HepG2 (cell line): ENCODE results near the gene GIMAP8. TPM values are rescaled to one million over a fixed set of nuclear protein-coding genes. Genes with fewer than 3 reads are reported as not detected.
A peak's percentile ranks its signal among the peaks of the same experiment; 100 is the strongest.

Source experiments
- AGO2 ChIP-seq: fragments of 200-400 bp; formaldehyde crosslinking; optimal IDR thresholded peaks from 2 replicates; pipeline ENCODE3; 2017; ENCODE audit warnings: mild to moderate bottlenecking, low read depth, low read length, moderate library complexity
- ATF1 ChIP-seq: IDR thresholded peaks from 2 replicates; pipeline ENCODE4 v1.6.1; 2016; ENCODE audit warnings: mild to moderate bottlenecking, control low read depth
- GATAD1 ChIP-seq: IDR thresholded peaks from 2 replicates; pipeline ENCODE4 v1.6.1; 2016; ENCODE audit warnings: missing genetic modification reagents, missing compliant biosample characterization
- HNRNPLL ChIP-seq: fragments of 200-400 bp; formaldehyde crosslinking; IDR thresholded peaks from 2 replicates; pipeline ENCODE4 v1.6.1; 2017; ENCODE audit warnings: mild to moderate bottlenecking, low read depth, low read length; ENCODE audit not compliant: poor library complexity, severe bottlenecking
- HOXA9 ChIP-seq: sonication (generic); formaldehyde crosslinking; IDR thresholded peaks from 2 replicates; pipeline ENCODE4 v1.8.1; 2022; ENCODE audit warnings: missing genetic modification reagents, mild to moderate bottlenecking, moderate library complexity, borderline replicate concordance
- KAT8 ChIP-seq: IDR thresholded peaks from 2 replicates; pipeline ENCODE4 v1.6.1; 2016; ENCODE audit warnings: missing genetic modification reagents, missing compliant biosample characterization
- MZF1 ChIP-seq: sonication (generic); formaldehyde crosslinking; IDR thresholded peaks from 2 replicates; pipeline ENCODE4 v1.8.1; 2023; ENCODE audit warnings: mild to moderate bottlenecking, missing genetic modification reagents, borderline replicate concordance
- ZBED4 ChIP-seq: sonication (generic); formaldehyde crosslinking; IDR thresholded peaks from 2 replicates; pipeline ENCODE4 v1.4.0; 2020; ENCODE audit warnings: missing genetic modification reagents, borderline replicate concordance
- ZNF318 ChIP-seq: sonication (generic); formaldehyde crosslinking; IDR thresholded peaks from 2 replicates; pipeline ENCODE4 v1.4.0; 2020; ENCODE audit warnings: mild to moderate bottlenecking, missing genetic modification reagents
- ZNF569 ChIP-seq: sonication (generic); formaldehyde crosslinking; IDR thresholded peaks from 2 replicates; pipeline ENCODE4 v1.5.0; 2020; ENCODE audit warnings: mild to moderate bottlenecking, missing genetic modification reagents, moderate library complexity, borderline replicate concordance
- polyA plus RNA-seq, 8 experiments: library from polyadenylated mRNA; depleted of rRNA in 3 of 8; stranded (reverse) in 7 of 8; unstranded in 1 of 8; fragments of >200 nt; fragmentation: Illumina TruSeq in 4 of 8; extraction: Trizol in 4 of 8; gene quantifications; 2 replicates each; pipeline versions ENCODE4 v1.2.1 to v1.2.3, GENCODE V29; 2011 to 2016; ENCODE audit warnings: low read depth in 4 of 8, missing spikeins in 1 of 8, mixed read lengths in 1 of 8; ENCODE audit not compliant: insufficient read depth in 1 of 8
- total RNA-seq, 5 experiments: library from RNA; depleted of rRNA; stranded (reverse); fragments of >200 nt; fragmentation: Illumina TruSeq; extraction: Trizol; gene quantifications; 2 replicates each; pipeline ENCODE4 v1.2.3, GENCODE V29; 2016; ENCODE audit warnings: low read depth in 1 of 5
- TF ChIP-seq, protein P1 (sequence below), 2 experiments: sonication (generic) in 1 of 2; formaldehyde crosslinking in 1 of 2; IDR thresholded peaks; 2 replicates each; pipeline versions ENCODE4 v1.4.0 to v1.6.1; 2018 to 2020; ENCODE audit warnings: missing genetic modification reagents in 2 of 2, borderline replicate concordance in 1 of 2, low read depth in 1 of 2, mild to moderate bottlenecking in 1 of 2, missing biosample characterization in 1 of 2

GIMAP8 gene
- total and polyA plus RNA-seq, 2 of the 13 experiments (the other 11 are each of a cell fraction or from before 2014, with no cell fraction given) = not detected

DNA sequence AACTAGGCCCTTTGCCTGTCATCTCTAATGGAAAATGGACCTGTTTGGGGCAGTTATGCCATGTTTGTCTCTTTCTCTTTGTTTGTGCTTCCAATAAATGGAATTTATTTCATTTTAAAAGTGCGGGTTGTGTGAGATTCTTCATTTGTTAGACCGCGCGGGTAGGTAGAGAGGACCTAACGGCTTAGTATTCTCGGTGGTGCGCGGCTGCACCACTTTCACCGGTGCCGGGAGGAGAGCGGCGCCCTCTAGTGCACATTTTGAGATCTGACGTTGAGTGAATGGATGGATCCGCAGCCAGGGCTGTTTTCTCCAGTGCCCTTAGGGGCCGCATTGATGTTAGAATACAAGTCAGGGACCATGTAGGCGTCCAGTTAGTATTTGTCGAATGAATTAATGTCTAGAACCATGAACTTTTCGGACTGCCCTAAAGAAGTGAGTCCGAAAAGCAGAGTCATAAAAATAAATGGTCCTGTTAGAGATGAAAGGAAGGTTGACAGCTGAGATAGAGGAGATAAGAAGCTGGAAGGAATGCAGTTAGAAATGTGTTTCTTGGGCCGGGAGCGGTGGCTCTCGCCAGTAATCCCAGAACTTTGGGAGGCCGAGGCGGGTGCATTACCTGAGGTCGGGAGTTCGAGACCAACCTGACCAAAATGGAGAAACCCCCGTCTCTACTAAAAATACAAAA, 29.3 kb upstream of the GIMAP8 start (continued):
- no peak for TF ChIP-seq ZBED4
- TF ChIP-seq MZF1 (CRISPR knock-in tag) = no peak
- TF ChIP-seq GATAD1 (CRISPR knock-in tag) = 0 out of 2 replicates have a peak, but pooled peaks have one; percentile 36
- 0 out of 2 replicates have a peak, but pooled peaks have one; percentile 23 for TF ChIP-seq KAT8
- peak; percentile 48; the same call in 1 of the 2 replicates for TF ChIP-seq ATF1 (CRISPR knock-in tag)
- TF ChIP-seq ZNF569 (CRISPR knock-in tag) = no peak
- no peak for TF ChIP-seq HOXA9 (CRISPR knock-in tag)
- TF ChIP-seq HNRNPLL = peak; percentile 66
- TF ChIP-seq, protein P1, sequence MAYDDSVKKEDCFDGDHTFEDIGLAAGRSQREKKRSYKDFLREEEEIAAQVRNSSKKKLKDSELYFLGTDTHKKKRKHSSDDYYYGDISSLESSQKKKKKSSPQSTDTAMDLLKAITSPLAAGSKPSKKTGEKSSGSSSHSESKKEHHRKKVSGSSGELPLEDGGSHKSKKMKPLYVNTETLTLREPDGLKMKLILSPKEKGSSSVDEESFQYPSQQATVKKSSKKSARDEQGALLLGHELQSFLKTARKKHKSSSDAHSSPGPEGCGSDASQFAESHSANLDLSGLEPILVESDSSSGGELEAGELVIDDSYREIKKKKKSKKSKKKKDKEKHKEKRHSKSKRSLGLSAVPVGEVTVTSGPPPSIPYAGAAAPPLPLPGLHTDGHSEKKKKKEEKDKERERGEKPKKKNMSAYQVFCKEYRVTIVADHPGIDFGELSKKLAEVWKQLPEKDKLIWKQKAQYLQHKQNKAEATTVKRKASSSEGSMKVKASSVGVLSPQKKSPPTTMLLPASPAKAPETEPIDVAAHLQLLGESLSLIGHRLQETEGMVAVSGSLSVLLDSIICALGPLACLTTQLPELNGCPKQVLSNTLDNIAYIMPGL (CRISPR knock-in tag; IDR thresholded peaks at IDR 0.05; ENCODE audit: borderline replicate concordance in 1 of 2, low read depth in 1 of 2) = peak; percentile 57 to 76; a peak in 2 of 4 replicates
- TF ChIP-seq AGO2 = no peak
- no peak for TF ChIP-seq ZNF318 (CRISPR knock-in tag)
